RCC 7860 (cell line): Measurements from ENCODE around the gene DEPDC5.
"Not testable (repeated sequence)": the region's sequence is repeated elsewhere in the genome, so short reads cannot be mapped to it uniquely, and the experiment has no call there.

ENCODE experiments used
- DNase-seq: peaks from one replicate; pipeline ENCODE4 v3.0.0-alpha.2; 2015; ENCODE audit warnings: low spot score
- FAIRE-seq: peaks from 2 replicates; lab custom pipeline; 2012; peaks lifted over from hg19 to GRCh38; lab: Jason Lieb, UNC

The DEPDC5 gene

GRCh38 chr22:31812977-31813605 is 59.3 kb downstream of the DEPDC5 start:
- FAIRE-seq (no peak), DNase-seq (no peak)

- not testable (repeated sequence) for DNase-seq, FAIRE-seq
Measured at GRCh38 chr22:31813898-31814297, 60.1 kb downstream of the DEPDC5 start.

DNA sequence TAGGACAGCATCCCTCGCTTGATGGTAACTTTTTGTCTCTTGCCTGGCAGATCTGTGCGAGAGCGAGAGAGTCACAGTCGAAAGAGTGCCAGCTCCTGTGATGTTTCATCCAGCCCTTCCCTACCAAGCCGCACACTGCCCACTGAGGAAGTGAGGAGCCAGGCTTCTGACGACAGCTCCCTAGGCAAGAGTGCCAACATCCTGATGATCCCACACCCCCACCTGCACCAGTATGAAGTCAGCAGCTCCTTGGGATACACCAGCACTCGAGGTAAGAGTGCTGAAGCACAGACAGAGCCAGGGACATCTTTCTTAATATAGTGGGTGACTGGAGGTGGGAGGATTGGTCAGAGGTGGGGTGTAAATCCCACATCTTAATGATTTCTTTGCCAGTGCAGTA is 61.1 kb downstream of the DEPDC5 start:
- FAIRE-seq (no peak), DNase-seq (no peak)

GRCh38 chr22:31815383-31815814 is 61.6 kb downstream of the DEPDC5 start:
- FAIRE-seq: not testable (repeated sequence)

GRCh38 chr22:31816750-31817149 is 62.9 kb downstream of the DEPDC5 start:
- no peak for DNase-seq
- FAIRE-seq: no peak

More at GRCh38 chr22:31815383-31815814, 61.6 kb downstream of the DEPDC5 start:
- DNase-seq: not testable (repeated sequence)

GRCh38 chr22:31818481-31819392 is 64.9 kb downstream of the DEPDC5 start:
- FAIRE-seq (peak; percentile 92), DNase-seq (peak; percentile 70)

GRCh38 chr22:31820655-31821054 is 66.8 kb downstream of the DEPDC5 start:
- no peak for FAIRE-seq
- DNase-seq: no peak

GRCh38 chr22:31821572-31821971 is 67.8 kb downstream of the DEPDC5 start:
- no peak for DNase-seq
- no peak for FAIRE-seq

DNA sequence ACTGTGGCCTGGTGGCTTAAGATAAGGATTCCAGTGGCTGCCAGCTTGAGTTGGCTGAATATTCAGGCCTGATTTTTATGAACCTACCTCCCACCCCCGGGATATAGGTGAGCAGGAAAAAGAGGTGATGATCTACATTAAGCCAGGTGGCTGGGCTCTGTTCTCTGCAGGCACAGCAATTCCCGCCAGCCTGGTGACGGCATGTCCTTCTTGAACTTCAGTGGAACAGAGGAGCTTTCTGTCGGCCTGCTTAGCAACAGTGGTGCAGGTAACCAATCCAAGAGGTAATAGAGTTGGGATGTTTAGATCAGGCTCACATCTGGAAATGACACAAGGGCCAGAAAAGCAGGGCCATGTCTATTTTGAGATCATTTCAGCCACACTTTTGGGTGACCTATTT is 68.7 kb downstream of the DEPDC5 start:
- FAIRE-seq (no peak), DNase-seq (no peak)

DNA sequence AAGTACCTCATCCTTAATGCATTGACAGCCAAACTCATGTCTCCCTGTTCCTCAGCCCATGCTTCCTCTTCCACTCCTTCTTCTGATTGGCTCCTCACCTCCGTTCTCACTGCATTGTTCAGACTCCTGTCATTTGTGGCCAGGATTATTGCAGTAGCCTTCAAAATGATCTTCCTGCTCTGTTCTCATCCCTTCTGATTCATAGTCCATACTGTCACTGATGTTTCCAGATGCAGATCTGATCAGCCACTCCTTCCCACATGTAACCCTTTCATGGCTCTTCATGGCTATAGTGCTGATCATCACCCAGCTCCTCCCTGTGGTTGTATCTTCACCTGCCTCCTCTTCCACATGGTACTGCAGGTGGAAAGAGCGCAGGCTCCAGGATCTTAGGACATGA is 71.7 kb downstream of the DEPDC5 start:
- DNase-seq (no peak), FAIRE-seq (no peak)

GRCh38 chr22:31826443-31826842 is 72.6 kb downstream of the DEPDC5 start:
- DNase-seq (no peak), FAIRE-seq (no peak)

DNA sequence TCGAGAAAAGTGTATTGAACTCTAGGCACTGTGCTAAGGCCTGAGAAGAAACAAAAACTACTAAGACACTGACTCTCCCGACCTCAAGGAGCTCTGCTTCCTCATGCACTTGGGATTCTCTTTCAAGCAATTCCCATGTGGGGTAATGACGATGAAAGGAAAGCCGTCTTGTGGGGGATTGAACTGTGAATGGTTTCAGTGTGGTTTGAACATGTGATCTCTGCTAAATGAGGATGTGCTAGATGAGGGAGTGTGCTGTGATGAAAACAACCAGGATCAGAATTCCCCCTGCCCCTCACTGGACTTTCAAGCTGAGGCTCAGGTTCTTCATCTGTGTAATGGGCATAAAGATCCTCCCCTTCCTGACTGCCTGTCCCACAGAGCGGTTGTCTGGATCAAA is 74.9 kb downstream of the DEPDC5 start:
- FAIRE-seq (no peak), DNase-seq (no peak)

GRCh38 chr22:31829505-31829904 is 75.7 kb downstream of the DEPDC5 start:
- FAIRE-seq (peak; percentile 98), DNase-seq (peak; percentile 94)

- FAIRE-seq (no peak), DNase-seq (no peak)
Measured at GRCh38 chr22:31830721-31831070, 76.9 kb downstream of the DEPDC5 start.

- FAIRE-seq: no peak
- DNase-seq: no peak
Measured at GRCh38 chr22:31833930-31834329, 80.1 kb downstream of the DEPDC5 start.

DNA sequence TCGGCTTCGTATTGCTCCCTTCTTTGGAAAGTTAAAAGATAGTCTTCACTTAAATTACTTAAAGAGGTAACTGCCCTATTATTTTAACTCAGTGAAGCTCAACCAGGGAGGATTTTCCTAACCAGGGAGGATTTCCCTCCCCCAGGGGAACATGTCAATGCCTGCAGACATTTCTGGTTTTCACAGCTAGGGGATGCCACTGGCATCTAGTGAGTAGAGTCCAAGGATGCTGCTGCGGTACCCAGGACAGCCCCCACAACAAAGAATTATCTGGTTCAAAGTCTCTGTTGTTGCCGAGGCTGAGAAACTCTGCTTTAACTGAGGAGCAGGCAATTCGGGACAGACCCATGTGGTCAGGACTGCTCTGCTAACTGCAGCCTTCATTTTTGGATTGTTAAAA is 82.2 kb downstream of the DEPDC5 start:
- no peak for DNase-seq
- no peak for FAIRE-seq

DNA sequence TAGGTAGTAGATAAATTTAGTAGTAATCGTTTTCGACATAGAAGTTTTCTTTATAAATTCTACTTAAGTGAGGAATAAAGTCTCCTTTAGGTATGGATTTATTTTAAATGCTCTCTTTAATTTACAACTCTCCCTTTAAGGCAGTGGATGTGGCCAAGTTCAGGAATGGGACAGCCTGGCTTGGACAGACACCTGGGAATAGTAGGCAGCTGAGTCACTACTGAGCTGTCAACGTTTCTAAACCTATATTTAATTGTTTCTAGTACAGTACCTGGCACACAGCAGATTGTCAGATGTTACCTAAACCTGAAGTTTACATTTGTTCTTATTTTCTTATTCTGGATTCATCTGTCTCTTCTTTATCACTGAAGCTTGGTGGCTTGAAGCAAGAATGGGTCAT is 85.1 kb downstream of the DEPDC5 start:
- FAIRE-seq: no peak
- no peak for DNase-seq

DNA sequence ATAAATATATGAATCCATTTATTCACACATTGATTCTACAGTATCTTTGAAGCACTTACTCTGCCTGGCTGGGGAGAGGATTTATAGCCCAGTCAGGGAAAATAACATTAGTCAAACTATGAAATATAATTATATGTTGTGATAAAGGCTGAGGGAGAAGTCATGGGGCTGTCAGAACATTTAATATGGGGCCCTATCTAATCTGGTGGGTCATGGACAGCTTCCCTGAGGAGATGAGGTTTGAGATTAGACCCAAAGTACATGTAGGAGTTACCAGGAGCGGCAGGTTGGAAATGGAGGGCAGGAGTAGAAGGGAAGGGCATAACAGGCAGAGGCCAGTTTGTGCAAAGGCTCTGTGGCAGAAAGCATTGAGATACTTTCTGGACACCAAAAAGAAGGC is 86.2 kb downstream of the DEPDC5 start:
- FAIRE-seq (no peak), DNase-seq (no peak)

DNA sequence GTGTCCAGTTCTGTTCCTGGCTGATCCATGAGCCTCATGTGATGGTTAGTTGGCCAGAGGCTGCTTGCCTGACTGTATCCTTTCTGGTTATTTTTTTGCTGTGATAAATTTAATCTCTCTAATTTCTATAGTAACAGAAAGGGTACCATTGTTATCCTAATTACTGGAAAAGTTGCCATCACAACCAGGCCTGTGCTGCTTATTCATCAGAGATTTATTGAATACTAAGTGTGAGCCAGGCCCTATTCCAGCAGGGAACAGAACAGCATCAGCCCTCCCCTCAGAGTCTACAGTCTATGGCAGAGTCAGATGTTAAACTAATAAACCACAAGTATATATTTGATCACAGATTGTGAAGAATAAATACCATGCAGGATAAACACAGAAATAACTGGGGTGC is 86.8 kb downstream of the DEPDC5 start:
- no peak for FAIRE-seq
- DNase-seq: no peak

DNA sequence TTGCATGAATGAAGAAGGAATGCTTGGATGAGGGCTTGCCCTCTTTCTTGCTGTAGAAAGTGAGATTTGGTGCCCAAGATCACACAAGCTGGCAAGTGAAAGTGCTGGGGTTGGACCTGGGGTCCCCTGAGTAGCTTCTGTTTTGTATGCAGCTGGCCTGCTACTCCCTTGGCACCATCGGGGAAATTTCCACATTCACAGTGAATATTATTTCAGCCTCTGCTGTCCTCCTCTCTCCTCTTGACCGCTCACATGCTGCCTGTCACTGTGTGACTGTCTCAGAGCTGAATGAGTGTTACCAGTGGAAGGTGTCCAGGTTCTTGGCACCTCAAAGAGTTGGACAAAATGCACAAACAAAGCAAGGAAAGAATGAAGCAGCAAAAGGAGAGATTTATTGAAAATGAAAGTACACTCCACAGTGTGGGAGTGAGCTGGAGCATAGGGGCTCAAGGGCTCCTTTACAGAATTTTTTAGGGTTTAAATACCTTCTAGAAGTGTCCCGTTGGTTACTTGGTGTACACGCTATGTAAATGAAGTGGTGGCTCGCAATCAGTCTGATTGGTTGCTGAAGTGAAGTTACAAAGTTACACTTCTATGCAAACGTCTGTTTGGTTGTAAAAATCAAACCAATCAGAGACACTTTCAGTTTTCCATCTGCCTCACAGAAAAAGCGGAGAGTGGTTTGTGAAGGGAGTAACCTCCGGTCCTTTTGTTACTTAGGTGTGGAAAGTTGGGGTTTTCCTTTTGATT is 87.4 kb downstream of the DEPDC5 start:
- DNase-seq: no peak
- no peak for FAIRE-seq

- DNase-seq (no peak), FAIRE-seq (no peak)
Measured at GRCh38 chr22:31843526-31843925, 89.7 kb downstream of the DEPDC5 start.

DNA sequence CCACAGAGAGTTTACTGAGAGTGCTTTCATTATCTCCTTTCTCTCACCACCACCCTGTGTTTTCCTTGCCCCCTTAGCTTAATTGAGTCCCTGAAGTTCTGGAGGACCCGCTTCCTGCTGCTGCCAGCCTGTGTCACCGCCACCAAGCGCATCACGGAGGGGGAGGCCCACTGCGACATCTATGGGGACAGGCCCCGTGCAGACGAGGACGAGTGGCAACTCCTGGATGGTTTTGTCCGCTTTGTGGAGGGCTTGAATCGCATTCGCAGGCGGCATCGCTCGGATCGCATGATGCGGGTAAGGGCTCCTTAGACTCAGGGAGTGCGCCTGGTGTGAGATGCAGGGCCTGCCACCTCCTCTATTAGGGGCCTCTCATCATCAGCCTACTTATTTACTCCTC is 91.1 kb downstream of the DEPDC5 start:
- DNase-seq (no peak), FAIRE-seq (no peak)
